Iris pigment epithelial cell (primary cell): ENCODE measurements around the gene ANO10.
A peak's percentile ranks its signal among the peaks of the same experiment; 100 is the strongest.
"Not testable (repeated sequence)": the region's sequence is repeated elsewhere in the genome, so short reads cannot be mapped to it uniquely, and the experiment has no call there.

Experiments used
- DNase-seq: peaks from one replicate; pipeline ENCODE4 v3.0.0-alpha.2; 2011; ENCODE audit warnings: low read depth

ANO10 gene

GRCh38 chr3:43372007-43372740 is 249.6 kb downstream of the ANO10 start:
- DNase-seq = no peak

GRCh38 chr3:43371494-43371893 is 250.3 kb downstream of the ANO10 start:
- DNase-seq = no peak

GRCh38 chr3:43370293-43370980 is 251.4 kb downstream of the ANO10 start:
- no peak for DNase-seq

GRCh38 chr3:43369404-43370292 is 252.2 kb downstream of the ANO10 start:
- no peak for DNase-seq

- DNase-seq = no peak
Measured at GRCh38 chr3:43366885-43367284, 254.9 kb downstream of the ANO10 start.

GRCh38 chr3:43366481-43366880 is 255.3 kb downstream of the ANO10 start:
- DNase-seq = no peak

GRCh38 chr3:43365601-43366305 is 256.1 kb downstream of the ANO10 start:
- no peak for DNase-seq

GRCh38 chr3:43364926-43365325 is 256.9 kb downstream of the ANO10 start:
- DNase-seq = no peak

GRCh38 chr3:43364494-43364893 is 257.3 kb downstream of the ANO10 start:
- DNase-seq = no peak

- peak; percentile 63 for DNase-seq
Measured at GRCh38 chr3:43363621-43364266, 258.1 kb downstream of the ANO10 start.

- no peak for DNase-seq
Measured at GRCh38 chr3:43362961-43363360, 258.9 kb downstream of the ANO10 start.

- DNase-seq = no peak
Measured at GRCh38 chr3:43362183-43362582, 259.6 kb downstream of the ANO10 start.

- no peak for DNase-seq
Measured at GRCh38 chr3:43361077-43361476, 260.7 kb downstream of the ANO10 start.

GRCh38 chr3:43356033-43356432 is 265.8 kb downstream of the ANO10 start:
- DNase-seq = not testable (repeated sequence)

GRCh38 chr3:43353923-43354670 is 267.7 kb downstream of the ANO10 start:
- peak; percentile 36 for DNase-seq

GRCh38 chr3:43353393-43353792 is 268.4 kb downstream of the ANO10 start:
- no peak for DNase-seq

- DNase-seq = peak; percentile 39
Measured at GRCh38 chr3:43349716-43350115, 272.1 kb downstream of the ANO10 start.

GRCh38 chr3:43348852-43349574 is 272.8 kb downstream of the ANO10 start:
- DNase-seq = no peak

- no peak for DNase-seq
Measured at GRCh38 chr3:43348350-43348749, 273.5 kb downstream of the ANO10 start.

- DNase-seq = no peak
Measured at GRCh38 chr3:43347774-43348173, 274.0 kb downstream of the ANO10 start.
